Measurements from ENCODE around the gene RBM20.
"Not testable (repeated sequence)": the region's sequence is repeated elsewhere in the genome, so short reads cannot be mapped to it uniquely, and the experiment has no call there.

Gene RBM20

DNA sequence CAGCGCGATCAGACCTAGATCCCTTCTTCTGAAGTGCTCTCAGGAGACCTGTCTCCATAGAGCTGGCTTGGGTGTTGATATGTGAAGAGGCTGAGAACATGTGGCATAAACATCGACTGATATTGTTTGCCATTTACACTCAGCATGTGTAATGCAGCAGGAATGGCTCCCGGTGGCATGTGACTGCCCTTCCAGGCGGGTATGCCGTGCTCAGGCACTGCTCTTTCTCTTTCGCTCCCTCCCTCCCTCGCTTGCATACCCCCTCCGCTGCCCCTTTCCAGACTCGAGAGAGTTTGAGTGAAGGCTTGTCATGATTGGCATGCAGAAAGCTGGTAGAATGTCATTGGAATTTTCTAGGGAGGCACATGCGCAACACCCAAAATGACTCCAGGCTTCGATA, 120.2 kb downstream of the RBM20 start:
- H3K27ac ChIP-seq (replicated peaks) = no peak overlapping the region
- no peak overlapping the region for H3K4me3 ChIP-seq (replicated peaks; ENCODE audit: insufficient read depth, low read length)
- no peak for DNase-seq (ENCODE audit: low read depth in 1 of 2, low spot score in 1 of 2)
- H3K27me3 ChIP-seq (ENCODE audit: insufficient read depth, poor library complexity, severe bottlenecking) = no peaks in the 10 kb centered on the region
- TF ChIP-seq POLR2AphosphoS5 (IDR thresholded peaks at IDR 0.05; ENCODE audit: low read depth) = no peak
- TF ChIP-seq REST (IDR thresholded peaks at IDR 0.05; ENCODE audit: insufficient replicate concordance, low read depth) = no peak
- TF ChIP-seq, protein P1, sequence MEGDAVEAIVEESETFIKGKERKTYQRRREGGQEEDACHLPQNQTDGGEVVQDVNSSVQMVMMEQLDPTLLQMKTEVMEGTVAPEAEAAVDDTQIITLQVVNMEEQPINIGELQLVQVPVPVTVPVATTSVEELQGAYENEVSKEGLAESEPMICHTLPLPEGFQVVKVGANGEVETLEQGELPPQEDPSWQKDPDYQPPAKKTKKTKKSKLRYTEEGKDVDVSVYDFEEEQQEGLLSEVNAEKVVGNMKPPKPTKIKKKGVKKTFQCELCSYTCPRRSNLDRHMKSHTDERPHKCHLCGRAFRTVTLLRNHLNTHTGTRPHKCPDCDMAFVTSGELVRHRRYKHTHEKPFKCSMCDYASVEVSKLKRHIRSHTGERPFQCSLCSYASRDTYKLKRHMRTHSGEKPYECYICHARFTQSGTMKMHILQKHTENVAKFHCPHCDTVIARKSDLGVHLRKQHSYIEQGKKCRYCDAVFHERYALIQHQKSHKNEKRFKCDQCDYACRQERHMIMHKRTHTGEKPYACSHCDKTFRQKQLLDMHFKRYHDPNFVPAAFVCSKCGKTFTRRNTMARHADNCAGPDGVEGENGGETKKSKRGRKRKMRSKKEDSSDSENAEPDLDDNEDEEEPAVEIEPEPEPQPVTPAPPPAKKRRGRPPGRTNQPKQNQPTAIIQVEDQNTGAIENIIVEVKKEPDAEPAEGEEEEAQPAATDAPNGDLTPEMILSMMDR (IDR thresholded peaks at IDR 0.05; ENCODE audit: insufficient read depth, low read length) = no peak
- no peak for TF ChIP-seq GABPA (IDR thresholded peaks at IDR 0.05; ENCODE audit: low read depth)
- TF ChIP-seq SPI1 (IDR thresholded peaks at IDR 0.05; ENCODE audit: borderline replicate concordance, low read depth) = no peak

DNA sequence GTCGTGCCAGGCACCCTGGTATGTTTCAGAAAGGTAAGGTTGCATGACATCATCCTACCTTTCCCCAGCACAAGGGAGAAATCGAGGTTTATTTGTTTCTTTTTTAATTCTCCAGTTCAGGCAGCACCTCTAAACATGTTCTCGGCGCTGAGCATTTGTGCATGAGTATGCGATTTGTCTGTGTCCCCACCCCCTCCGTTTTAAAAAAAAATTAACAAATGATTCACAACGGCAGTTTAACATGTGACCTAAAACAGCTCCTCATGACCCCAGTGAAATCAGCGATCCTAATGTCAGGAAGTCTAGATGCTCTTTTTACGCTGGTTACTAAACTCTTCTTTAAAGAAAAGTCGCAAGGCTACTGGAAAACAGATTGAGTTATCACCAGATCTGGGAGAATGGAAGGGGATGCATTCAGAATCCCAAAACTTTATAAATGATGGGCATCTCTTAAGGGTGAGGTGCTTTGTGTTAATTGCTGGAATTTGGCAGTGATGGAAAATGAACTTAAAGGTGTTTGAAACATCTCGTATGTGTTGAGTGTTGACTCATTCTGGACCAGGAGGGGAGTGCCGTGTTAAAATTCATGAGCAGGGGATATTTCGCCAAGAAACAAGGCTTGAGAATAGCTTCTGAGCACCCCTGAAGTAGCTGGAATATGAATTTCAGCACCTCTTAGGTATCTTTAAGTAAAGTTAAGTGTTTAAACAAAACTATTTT, 120.8 kb downstream of the RBM20 start:
- Histone ChIP-seq H3K27me3 (ENCODE audit: insufficient read depth, poor library complexity, severe bottlenecking) (no peaks in the 10 kb centered on the region), H3K4me3 (replicated peaks; ENCODE audit: insufficient read depth, low read length) (no peak overlapping the region), H3K27ac (replicated peaks) (no peak overlapping the region)
- no peak for DNase-seq (ENCODE audit: low read depth in 1 of 2, low spot score in 1 of 2)
- TF ChIP-seq REST (IDR thresholded peaks at IDR 0.05; ENCODE audit: insufficient replicate concordance, low read depth) = no peak
- TF ChIP-seq GABPA (IDR thresholded peaks at IDR 0.05; ENCODE audit: low read depth) = no peak
- TF ChIP-seq POLR2AphosphoS5 (IDR thresholded peaks at IDR 0.05; ENCODE audit: low read depth) = no peak
- no peak for TF ChIP-seq SPI1 (IDR thresholded peaks at IDR 0.05; ENCODE audit: borderline replicate concordance, low read depth)

DNA sequence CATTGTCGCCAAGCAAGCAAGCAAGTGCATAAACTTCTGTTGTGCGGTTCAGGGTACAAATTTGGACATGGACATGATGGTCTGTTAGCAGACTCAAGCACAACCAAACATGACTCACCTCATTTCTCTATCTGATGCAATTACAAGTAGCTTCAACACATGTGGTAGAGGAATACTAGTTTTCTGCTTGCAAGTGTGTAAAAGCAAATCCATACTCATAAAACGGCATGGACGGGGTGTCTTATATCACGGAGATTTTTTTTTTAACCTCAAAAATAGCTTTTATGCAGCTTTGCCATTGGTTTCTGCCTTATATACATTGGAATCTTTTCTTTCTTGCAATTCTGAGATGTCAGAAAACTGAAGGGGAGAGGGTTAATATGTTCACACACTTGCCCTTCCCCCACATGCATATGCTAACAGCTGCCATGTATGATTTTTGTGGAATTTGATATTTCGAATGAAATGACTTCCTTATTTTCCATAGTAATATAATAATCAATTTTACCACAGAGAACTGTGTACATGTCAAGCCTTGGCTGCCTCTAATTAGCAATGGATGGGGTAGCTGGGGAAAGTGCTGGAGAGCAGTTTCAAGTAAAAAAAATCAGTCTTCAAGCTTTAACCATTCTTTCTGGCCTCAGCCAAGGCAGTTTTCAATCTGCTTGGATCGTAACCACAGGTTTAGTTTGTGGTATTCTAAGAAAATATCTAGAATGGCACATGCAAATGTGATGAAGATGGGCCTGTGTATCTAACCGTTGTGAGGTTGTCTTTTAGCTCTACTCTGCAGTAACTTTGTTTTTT, 121.6 kb downstream of the RBM20 start:
- DNase-seq (ENCODE audit: low read depth in 1 of 2, low spot score in 1 of 2) = no peak
- no peaks in the 10 kb centered on the region for H3K27me3 ChIP-seq (ENCODE audit: insufficient read depth, poor library complexity, severe bottlenecking)
- no peak overlapping the region for H3K4me3 ChIP-seq (replicated peaks; ENCODE audit: insufficient read depth, low read length)
- no peak for TF ChIP-seq REST (IDR thresholded peaks at IDR 0.05; ENCODE audit: insufficient replicate concordance, low read depth)
- H3K27ac ChIP-seq (replicated peaks) = no peak overlapping the region

GRCh38 chr10:110767601-110768000, 123.5 kb downstream of the RBM20 start:
- not testable (repeated sequence) for H3K27ac ChIP-seq (replicated peaks); DNase-seq (ENCODE audit: low read depth in 1 of 2, low spot score in 1 of 2); H3K27me3 ChIP-seq (ENCODE audit: insufficient read depth, poor library complexity, severe bottlenecking); H3K4me3 ChIP-seq (replicated peaks; ENCODE audit: insufficient read depth, low read length)
